Skeletal muscle tissue (tissue), 4 donors: Measurements from ENCODE around the gene DVL3. TPM values are rescaled to one million over a fixed set of nuclear protein-coding genes. Genes with fewer than 3 reads are reported as not detected.

Experiments used
- H3K27ac ChIP-seq: one replicate; pipeline ENCODE4 v1.7.0; 2013; ENCODE audit warnings: mild to moderate bottlenecking, low read depth, low read length, inconsistent platforms
- H3K27me3 ChIP-seq, 3 donors: one replicate each; pipeline ENCODE4 v1.7.0; 2013; ENCODE audit warnings: low read length in 3 of 3; ENCODE audit not compliant: control insufficient read depth in 3 of 3, insufficient read depth in 3 of 3
- H3K36me3 ChIP-seq, 3 donors: one replicate each; pipeline ENCODE4 v1.7.0; 2013; ENCODE audit warnings: low read length in 3 of 3; ENCODE audit not compliant: control insufficient read depth in 3 of 3, insufficient read depth in 3 of 3
- H3K4me1 ChIP-seq, 3 donors: one replicate each; pipeline ENCODE4 v1.7.0; 2013; ENCODE audit warnings: low read length in 3 of 3, mild to moderate bottlenecking in 3 of 3; ENCODE audit not compliant: control insufficient read depth in 3 of 3, insufficient read depth in 3 of 3
- H3K4me3 ChIP-seq, 3 donors: one replicate each; pipeline ENCODE4 v1.7.0; 2013; ENCODE audit warnings: low read length in 3 of 3
- H3K9ac ChIP-seq, 3 donors: one replicate each; pipeline ENCODE4 v1.7.0; 2013; ENCODE audit warnings: low read length in 3 of 3, mild to moderate bottlenecking in 3 of 3, moderate library complexity in 2 of 3, low read depth in 1 of 3
- H3K9me3 ChIP-seq, 3 donors: one replicate each; pipeline ENCODE4 v1.7.0; 2013; ENCODE audit warnings: low read length in 3 of 3; ENCODE audit not compliant: control insufficient read depth in 3 of 3
- total RNA-seq: library from RNA; depleted of rRNA; stranded (reverse); fragments of >200 nt; gene quantifications from one replicate; pipeline ENCODE4 v1.2.3, GENCODE V29; 2014
- donor health status: Osteomylitis.

DVL3 gene
- total RNA-seq, 1 donor from 2014 or later: 23.5 TPM

DNA sequence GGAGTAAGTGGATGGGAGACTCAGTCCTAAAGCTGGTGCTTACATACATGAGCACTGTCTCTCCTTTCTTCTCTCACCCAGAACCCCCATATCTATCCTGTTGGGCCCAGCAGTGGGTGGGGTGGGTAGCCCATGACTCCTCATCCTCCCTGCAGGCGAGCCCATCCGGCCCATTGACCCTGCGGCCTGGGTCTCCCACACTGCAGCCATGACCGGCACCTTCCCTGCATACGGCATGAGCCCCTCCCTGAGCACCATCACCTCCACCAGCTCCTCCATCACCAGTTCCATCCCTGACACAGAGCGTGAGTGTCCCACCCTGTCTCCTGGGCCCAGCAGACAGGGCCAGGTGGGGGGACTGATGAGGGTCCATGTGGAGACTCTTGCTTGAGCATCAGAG lies 11.5 kb downstream of the DVL3 start:
- Histone ChIP-seq H3K9me3 (no peaks in the 10 kb centered on the region), H3K4me3 (no peak overlapping the region), H3K27me3 (no peaks in the 10 kb centered on the region), H3K36me3 (peaks cover 71 to 73% (median 71%) of the 10 kb centered on the region in 3 donors), H3K27ac (no peak overlapping the region), H3K9ac (no peak overlapping the region), H3K4me1 (peaks cover 11 to 22% (median 12%) of the 10 kb centered on the region in 3 donors)

DNA sequence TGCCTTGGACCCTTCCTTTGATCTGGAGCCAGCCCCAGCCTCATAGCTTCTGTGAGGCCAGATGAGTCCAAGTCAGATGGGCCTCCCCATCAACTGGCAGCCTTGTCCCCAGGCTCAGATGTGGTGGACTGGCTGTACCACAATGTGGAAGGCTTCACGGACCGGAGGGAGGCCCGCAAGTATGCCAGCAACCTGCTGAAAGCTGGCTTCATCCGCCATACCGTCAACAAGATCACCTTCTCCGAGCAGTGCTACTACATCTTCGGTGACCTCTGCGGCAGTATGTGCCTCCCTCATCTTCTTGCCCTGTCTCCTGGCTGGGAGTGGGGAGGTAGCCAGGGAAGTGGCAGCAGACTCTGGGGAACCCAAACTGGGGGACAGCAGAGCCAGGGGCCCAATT lies 12.6 kb downstream of the DVL3 start:
- H3K36me3 ChIP-seq: peaks cover 75 to 77% (median 77%) of the 10 kb centered on the region in 3 donors

DNA sequence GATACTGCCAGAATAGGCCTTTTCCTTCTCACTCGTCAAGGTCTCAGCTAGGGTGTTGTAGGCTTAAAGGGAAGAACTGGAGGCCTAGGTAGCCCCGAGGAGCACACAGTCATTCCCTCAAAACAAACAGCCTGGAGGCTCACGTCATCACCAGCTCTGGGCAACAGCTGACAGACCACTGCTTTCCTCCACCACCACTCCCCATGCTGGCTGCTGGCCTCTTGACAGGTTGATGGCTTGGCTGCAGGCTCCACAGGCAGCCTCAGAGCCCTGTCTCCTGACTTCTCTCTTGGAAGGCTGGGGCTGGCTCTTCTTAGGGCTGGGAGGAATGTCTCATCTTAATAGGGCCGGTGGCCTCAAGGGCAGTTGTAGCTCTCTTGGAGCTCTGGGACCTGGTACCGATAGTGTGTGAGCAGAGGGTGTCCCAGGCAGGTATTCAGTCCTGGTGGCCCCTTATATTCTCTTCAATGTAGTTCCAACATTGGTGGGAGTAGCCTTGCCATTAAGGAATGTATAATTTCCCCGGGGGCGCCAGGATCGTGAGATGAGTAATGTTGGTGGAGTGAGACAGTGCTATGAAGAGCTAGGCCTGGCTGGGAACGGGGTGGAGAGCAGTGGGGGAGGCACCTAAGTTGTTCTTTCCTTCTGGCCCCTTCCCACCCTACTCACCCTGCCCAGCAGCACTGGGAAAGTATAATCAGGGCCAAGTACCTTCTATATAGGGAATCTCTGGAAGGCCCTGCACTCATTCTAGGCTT lies 13.4 kb downstream of the DVL3 start:
- peaks cover 73 to 78% (median 75%) of the 10 kb centered on the region in 3 donors for H3K36me3 ChIP-seq
- peak overlapping the region; percentile 39 for H3K27ac ChIP-seq
- no peaks in the 10 kb centered on the region for H3K27me3 ChIP-seq
- no peaks in the 10 kb centered on the region for H3K9me3 ChIP-seq
- peaks cover under 1 to 8% (median 5%) of the 10 kb centered on the region in 3 donors for H3K4me1 ChIP-seq
- H3K9ac ChIP-seq: no peak overlapping the region
- no peak overlapping the region for H3K4me3 ChIP-seq

More for the DNA sequence above, 12.6 kb downstream of the DVL3 start:
- no peaks in the 10 kb centered on the region for H3K27me3 ChIP-seq
- H3K4me3 ChIP-seq: no peak overlapping the region
- peak overlapping the region in 1 of 3 donors; percentile 25 for H3K9ac ChIP-seq
- H3K9me3 ChIP-seq: no peaks in the 10 kb centered on the region
- peak overlapping the region; percentile 39 for H3K27ac ChIP-seq
- H3K4me1 ChIP-seq: peaks cover 2 to 11% (median 5%) of the 10 kb centered on the region in 3 donors

- Histone ChIP-seq H3K9me3 (no peaks in the 10 kb centered on the region), H3K36me3 (peaks cover 57 to 62% (median 60%) of the 10 kb centered on the region in 3 donors), H3K9ac (no peak overlapping the region), H3K4me1 (peaks cover 8 to 20% (median 14%) of the 10 kb centered on the region in 3 donors), H3K27me3 (no peaks in the 10 kb centered on the region), H3K4me3 (no peak overlapping the region), H3K27ac (no peak overlapping the region)
Measured at GRCh38 chr3:184169896-184170875, 15.0 kb downstream of the DVL3 start.

- Histone ChIP-seq H3K36me3 (peaks cover 44 to 48% (median 46%) of the 10 kb centered on the region in 3 donors), H3K9ac (no peak overlapping the region)
Measured at GRCh38 chr3:184171562-184171961, 16.4 kb downstream of the DVL3 start.

GRCh38 chr3:184172681-184173373 lies 17.6 kb downstream of the DVL3 start:
- Histone ChIP-seq H3K9me3 (no peaks in the 10 kb centered on the region), H3K36me3 (peaks cover 42 to 46% (median 42%) of the 10 kb centered on the region in 3 donors), H3K27ac (no peak overlapping the region), H3K9ac (no peak overlapping the region), H3K4me1 (peaks cover 34 to 47% (median 39%) of the 10 kb centered on the region in 3 donors), H3K27me3 (no peaks in the 10 kb centered on the region), H3K4me3 (no peak overlapping the region)

More at GRCh38 chr3:184171562-184171961, 16.4 kb downstream of the DVL3 start:
- Histone ChIP-seq H3K27me3 (no peaks in the 10 kb centered on the region), H3K4me1 (peaks cover 21 to 34% (median 26%) of the 10 kb centered on the region in 3 donors), H3K4me3 (no peak overlapping the region), H3K27ac (no peak overlapping the region), H3K9me3 (no peaks in the 10 kb centered on the region)

DNA sequence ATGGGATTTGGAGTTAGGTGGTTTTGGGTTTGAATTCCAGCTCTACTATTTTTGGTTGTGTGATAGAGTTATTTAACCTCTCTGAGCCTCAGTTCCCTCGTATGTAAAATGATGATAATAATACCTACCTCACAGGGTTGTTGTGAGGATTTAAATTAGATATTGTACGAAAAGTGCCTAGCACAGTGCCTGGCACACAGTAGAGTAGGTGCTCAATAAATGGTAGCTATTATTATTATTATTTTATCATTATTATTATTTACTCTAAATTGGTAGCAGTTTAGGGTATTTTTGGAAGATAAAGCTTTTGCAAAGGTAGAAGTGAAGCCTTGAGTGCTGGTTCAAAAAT lies 18.2 kb downstream of the DVL3 start:
- Histone ChIP-seq H3K27ac (no peak overlapping the region), H3K36me3 (peaks cover 42 to 45% (median 42%) of the 10 kb centered on the region in 3 donors), H3K4me3 (no peak overlapping the region)

DNA sequence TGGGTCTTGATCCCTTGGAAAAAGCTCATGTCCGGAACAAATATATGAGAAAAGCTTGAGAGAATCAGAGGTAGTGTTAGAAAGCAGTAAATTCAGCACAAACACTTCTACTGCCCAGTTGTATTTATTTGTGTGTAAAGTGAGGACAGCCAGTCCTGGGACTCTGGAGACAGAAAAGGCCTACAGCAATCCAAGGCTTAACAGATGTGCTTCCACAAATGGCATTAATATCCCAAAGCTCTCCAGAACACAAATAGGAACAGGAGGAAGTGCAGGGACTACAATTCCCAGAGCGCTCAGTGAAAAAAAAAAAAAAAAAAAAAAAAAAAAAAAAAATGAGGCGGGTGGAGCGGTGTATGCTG lies 19.1 kb downstream of the DVL3 start:
- Histone ChIP-seq H3K27ac (peak overlapping the region; percentile 49), H3K4me1 (peaks cover 40 to 49% (median 43%) of the 10 kb centered on the region in 3 donors), H3K9me3 (no peaks in the 10 kb centered on the region), H3K27me3 (no peaks in the 10 kb centered on the region), H3K36me3 (peaks cover 42 to 48% (median 43%) of the 10 kb centered on the region in 3 donors), H3K4me3 (peak overlapping the region in 1 of 3 donors; percentile 53), H3K9ac (peak overlapping the region in 2 of 3 donors; percentile 34 to 40)

More for the DNA sequence above, 18.2 kb downstream of the DVL3 start:
- Histone ChIP-seq H3K9me3 (no peaks in the 10 kb centered on the region), H3K4me1 (peaks cover 39 to 47% (median 41%) of the 10 kb centered on the region in 3 donors), H3K27me3 (no peaks in the 10 kb centered on the region), H3K9ac (no peak overlapping the region)

DNA sequence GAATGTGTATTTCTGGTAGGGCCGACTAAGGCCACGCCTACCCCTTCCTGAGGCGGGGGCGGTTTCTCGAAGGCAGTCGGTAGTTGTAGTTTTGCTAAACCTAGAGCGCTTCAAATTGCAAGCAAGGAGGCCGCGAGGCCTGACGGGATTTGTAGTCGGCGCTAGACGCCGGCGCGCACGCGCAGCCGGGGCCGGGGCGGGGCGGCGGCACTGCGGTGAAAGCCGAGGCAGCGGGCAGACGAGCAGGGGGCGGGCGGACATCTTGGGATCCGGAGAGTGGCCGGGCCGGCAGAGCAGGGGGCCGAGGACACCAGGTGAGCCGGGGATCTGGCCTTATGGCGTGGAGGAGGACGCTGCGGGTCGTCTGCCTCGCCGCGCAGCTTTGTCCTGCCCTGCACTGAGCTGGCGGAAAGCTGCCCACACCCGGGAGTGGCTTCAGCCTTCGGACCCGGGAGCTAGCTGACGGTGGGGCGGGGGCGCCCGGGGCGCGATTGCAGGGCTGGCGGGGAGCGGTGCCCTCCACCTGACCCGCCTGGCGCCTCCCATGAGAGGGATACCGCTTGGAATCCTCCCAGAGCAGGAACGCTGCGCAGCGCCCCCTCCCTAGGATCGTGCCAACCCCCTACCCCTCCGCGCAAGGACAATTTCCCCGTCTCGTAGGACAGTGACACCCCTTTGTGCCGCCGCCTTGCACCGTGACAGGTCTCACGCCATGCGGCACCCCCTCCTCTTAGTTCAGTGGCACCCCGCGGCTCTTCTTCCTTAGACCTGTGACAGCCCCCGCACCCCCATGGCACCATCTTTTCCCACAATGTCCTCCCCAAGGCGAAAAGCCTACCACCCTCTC lies 19.7 kb downstream of the DVL3 start, which contains the start of gene AP2M1:
Gene AP2M1 (plus strand): TSS at position 210 of the 847 bp plus-strand sequence. CDS start 2,139 bp downstream, outside the sequence.
- H3K27ac ChIP-seq: peak within 1 kb of the TSS; percentile 93
- peak within 1 kb of the TSS; percentile 92 to 99 (median 99) for H3K9ac ChIP-seq
- peaks cover 40 to 49% (median 42%) of the 10 kb centered on the region in 3 donors for H3K4me1 ChIP-seq
- H3K36me3 ChIP-seq: peaks cover 43 to 51% (median 47%) of the 10 kb centered on the region in 3 donors
- no peaks in the 10 kb centered on the region for H3K9me3 ChIP-seq
- peak within 1 kb of the TSS; percentile 91 to 98 (median 98) for H3K4me3 ChIP-seq
- H3K27me3 ChIP-seq: no peaks in the 10 kb centered on the region
